Measurements from ENCODE around the gene LLCFC1.

- TF ChIP-seq CTCF (IDR thresholded peaks at IDR 0.05) = no peak
- no peak for TF ChIP-seq SIN3A (IDR thresholded peaks at IDR 0.05; ENCODE audit: borderline replicate concordance, insufficient read depth, low read depth, low read length)
- TF ChIP-seq TCF7L2 (IDR thresholded peaks at IDR 0.05; ENCODE audit: low read depth, low read length) = no peak
These were observed 40.7 kb upstream of the LLCFC1 start for GRCh38 chr7:142898377-142899170.

All from Panc1 (cell line).